Measurements from ENCODE around the gene ADRA2B. TPM values are rescaled to one million over a fixed set of nuclear protein-coding genes. Genes with fewer than 3 reads are reported as not detected.

ADRA2B gene
- total RNA-seq, 1 donor from 2014 or later: 0.21 TPM

- no peak for DNase-seq
- Mint-ChIP-seq H3K4me1 (peaks cover 66% of the 10 kb centered on the region), H3K27me3 (no peaks in the 10 kb centered on the region), H3K9me3 (peaks cover under 1% of the 10 kb centered on the region), H3K27ac (peak overlapping the region; percentile 63), H3K36me3 (ENCODE audit: low read depth) (peaks cover under 1% of the 10 kb centered on the region), H3K4me3 (no peak overlapping the region)
- intact Hi-C loops (cut with micrococcal nuclease): no loop called here
These were observed 38.4 kb upstream of the ADRA2B start for GRCh38 chr2:96154506-96155380.

- Mint-ChIP-seq H3K27ac (no peak overlapping the region), H3K27me3 (no peaks in the 10 kb centered on the region), H3K36me3 (ENCODE audit: low read depth) (no peaks in the 10 kb centered on the region), H3K4me1 (peaks cover 63% of the 10 kb centered on the region), H3K4me3 (no peak overlapping the region), H3K9me3 (no peaks in the 10 kb centered on the region)
- intact Hi-C loops (cut with micrococcal nuclease): no loop called here
- DNase-seq: no peak
These were observed 37.6 kb upstream of the ADRA2B start for GRCh38 chr2:96153991-96154431.

DNA sequence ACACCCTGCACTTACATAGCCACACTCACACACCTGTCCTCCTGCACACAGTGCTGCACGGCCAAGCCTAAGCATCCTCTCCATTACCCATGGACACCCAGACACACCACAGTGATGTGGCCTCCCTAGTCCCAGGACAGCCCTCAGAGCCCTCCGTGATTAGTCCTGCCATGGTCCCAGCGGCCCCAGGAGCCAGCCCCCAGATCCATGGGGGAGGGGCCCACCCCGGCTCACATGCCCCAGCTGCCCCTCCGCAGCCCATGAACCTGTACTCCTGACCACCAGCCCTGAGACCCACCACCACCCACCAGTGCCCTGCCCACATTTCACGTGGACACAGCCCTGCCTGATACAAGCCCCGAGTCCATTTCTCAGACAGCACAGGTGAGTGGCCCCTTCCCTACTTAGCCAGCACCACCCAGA lies 36.9 kb upstream of the ADRA2B start:
- H3K27ac Mint-ChIP-seq: peak overlapping the region; percentile 64
- no peaks in the 10 kb centered on the region for H3K9me3 Mint-ChIP-seq
- H3K27me3 Mint-ChIP-seq: no peaks in the 10 kb centered on the region
- intact Hi-C loops (cut with micrococcal nuclease): no loop called here
- H3K36me3 Mint-ChIP-seq (ENCODE audit: low read depth): no peaks in the 10 kb centered on the region
- no peak for DNase-seq
- peaks cover 66% of the 10 kb centered on the region for H3K4me1 Mint-ChIP-seq
- no peak overlapping the region for H3K4me3 Mint-ChIP-seq

DNA sequence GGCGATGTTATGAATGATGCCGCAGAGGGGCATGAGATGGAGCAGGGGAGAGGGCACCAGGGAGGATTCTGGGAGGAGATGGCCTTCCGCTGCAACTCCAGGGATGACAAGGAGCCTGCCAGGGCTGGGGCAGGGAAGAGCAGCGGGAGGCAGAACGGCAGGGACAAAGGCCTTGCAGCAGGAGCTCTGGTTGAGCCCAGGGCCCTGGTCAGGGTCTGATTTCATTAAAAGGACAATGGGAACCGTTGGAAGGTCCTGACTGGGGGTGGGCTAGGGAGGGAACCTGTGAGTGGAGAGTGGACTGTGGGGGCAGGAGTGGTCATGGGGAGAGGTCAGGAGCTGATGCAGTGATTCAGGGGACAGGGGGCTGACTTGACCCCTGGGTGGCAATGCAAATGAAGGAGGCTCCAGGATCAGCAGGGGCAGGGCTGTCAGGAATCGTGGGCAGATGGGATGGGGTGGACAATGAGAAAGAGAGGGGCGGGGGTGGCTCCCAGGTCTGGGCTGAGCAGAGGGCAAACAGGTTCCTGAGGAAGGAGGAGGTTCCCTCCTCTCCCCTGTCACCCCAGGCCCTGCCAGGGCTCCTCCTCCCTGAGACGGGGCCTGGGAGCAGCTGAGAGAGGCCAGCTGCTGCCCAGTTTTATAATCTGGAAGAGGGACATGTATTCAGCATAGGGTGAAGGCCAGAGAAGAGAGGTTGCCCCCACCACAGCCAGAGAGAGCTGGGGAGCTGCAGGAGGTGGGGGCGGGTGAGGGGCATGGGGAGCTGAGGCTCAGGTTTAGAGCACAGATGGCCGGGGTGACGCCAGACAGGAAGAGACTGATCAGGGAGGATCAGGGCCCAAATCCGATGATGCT lies 36.2 kb upstream of the ADRA2B start:
- Mint-ChIP-seq H3K4me1 (peaks cover 66% of the 10 kb centered on the region), H3K36me3 (ENCODE audit: low read depth) (no peaks in the 10 kb centered on the region), H3K27me3 (no peaks in the 10 kb centered on the region), H3K4me3 (no peak overlapping the region), H3K9me3 (no peaks in the 10 kb centered on the region), H3K27ac (peak overlapping the region; percentile 29)
- intact Hi-C loops (cut with micrococcal nuclease): no loop called here
- peak; percentile 55 for DNase-seq

GRCh38 chr2:96151595-96152303 lies 35.4 kb upstream of the ADRA2B start:
- peak; percentile 55 for DNase-seq
- Mint-ChIP-seq H3K9me3 (no peaks in the 10 kb centered on the region), H3K27ac (peak overlapping the region; percentile 58), H3K36me3 (ENCODE audit: low read depth) (no peaks in the 10 kb centered on the region), H3K4me1 (peaks cover 66% of the 10 kb centered on the region), H3K27me3 (no peaks in the 10 kb centered on the region), H3K4me3 (no peak overlapping the region)
- intact Hi-C loops (cut with micrococcal nuclease): no loop called here

DNA sequence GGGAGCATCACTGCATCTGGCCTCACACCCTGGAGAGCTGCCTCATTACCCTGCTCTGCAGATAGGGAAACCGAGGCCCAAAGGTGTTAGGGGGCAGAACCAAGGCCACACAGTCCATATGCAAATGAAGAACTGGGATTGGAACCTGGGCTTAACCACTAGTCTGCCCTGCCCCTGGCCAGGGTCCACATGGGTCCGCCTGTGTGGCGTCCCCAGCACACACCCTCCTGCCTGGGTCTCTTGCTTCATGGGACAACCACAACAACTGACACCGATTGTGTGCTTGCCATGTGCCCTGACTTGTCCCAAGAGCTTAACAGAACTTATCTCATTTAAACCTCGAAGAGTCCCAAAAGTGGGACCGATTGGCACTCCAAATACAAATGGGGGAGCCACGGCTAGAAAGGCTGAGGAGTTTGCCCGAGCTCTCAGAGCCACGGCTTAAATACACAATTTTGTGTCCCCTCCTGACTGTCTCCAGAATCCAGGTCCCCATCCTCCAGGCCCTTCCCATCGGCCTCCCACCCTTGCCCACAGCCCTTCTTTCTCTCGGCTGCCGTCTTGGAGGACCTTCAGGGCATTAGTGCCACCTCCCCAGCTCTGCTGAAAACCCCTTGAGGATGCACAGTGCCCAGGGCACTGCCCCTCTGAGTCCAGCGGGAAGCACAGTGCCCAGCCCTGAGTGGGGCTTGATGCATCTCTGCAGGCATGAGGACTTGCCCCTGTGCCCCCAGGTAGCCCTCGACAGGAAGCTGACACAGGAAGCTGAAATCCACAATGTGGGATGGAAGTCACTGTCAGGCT lies 34.6 kb upstream of the ADRA2B start:
- peak; percentile 56 for DNase-seq
- no peaks in the 10 kb centered on the region for H3K36me3 Mint-ChIP-seq (ENCODE audit: low read depth)
- peaks cover 63% of the 10 kb centered on the region for H3K4me1 Mint-ChIP-seq
- H3K27me3 Mint-ChIP-seq: no peaks in the 10 kb centered on the region
- H3K27ac Mint-ChIP-seq: peak overlapping the region; percentile 58
- H3K9me3 Mint-ChIP-seq: no peaks in the 10 kb centered on the region
- intact Hi-C loops (cut with micrococcal nuclease): no loop called here
- no peak overlapping the region for H3K4me3 Mint-ChIP-seq

GRCh38 chr2:96150007-96150640 lies 33.8 kb upstream of the ADRA2B start:
- Mint-ChIP-seq H3K27ac (peak overlapping the region; percentile 56), H3K27me3 (no peaks in the 10 kb centered on the region), H3K4me3 (no peak overlapping the region), H3K4me1 (peaks cover 63% of the 10 kb centered on the region), H3K9me3 (no peaks in the 10 kb centered on the region), H3K36me3 (ENCODE audit: low read depth) (no peaks in the 10 kb centered on the region)
- intact Hi-C loops (cut with micrococcal nuclease): no loop called here
- DNase-seq: peak; percentile 60

DNA sequence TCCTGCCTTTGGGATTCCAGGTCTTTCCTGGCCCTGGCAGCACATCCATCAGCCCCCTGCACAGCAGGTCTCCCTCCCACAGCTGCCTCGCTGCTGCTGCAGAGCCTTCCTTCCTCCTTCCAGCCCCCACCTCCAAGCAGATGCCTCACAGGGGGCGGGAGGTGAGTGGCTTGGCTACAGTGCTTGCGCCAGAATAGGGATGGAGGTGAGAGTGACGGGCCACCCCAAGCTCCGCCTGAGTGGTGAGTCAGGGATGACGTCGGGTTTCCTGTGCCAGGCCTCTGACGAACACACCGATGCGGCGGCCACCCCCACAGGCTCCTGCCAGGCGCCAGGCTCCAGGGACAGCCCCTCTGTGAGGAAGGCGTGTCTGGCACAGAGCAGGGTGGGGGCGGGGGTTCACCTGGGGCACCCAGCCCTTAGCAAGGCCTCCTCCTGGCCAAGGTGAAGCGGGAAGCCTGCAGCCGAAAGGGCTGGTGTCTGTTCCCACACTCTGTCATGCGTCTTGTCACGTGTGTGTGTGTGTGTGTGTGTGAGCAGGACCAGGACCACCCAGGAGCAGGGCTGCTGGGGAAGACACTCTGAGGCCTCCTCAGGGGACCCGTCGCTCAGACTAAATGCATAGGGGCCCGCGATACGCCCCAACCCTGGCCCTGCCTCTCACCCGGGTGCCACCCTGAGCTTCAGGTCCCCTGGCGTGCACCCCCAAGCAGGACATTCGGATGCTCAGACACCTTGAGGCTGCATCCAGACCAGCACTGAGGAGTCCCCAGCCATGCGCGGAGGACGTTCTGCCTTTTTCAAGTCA lies 32.2 kb upstream of the ADRA2B start:
- intact Hi-C loops (cut with micrococcal nuclease): loop anchor here (5.0 kb wide), 2 partner anchors 174 to 379 kb away; no protein-coding TSS in a partner anchor
- peaks cover 59% of the 10 kb centered on the region for H3K4me1 Mint-ChIP-seq
- no peaks in the 10 kb centered on the region for H3K27me3 Mint-ChIP-seq

DNA sequence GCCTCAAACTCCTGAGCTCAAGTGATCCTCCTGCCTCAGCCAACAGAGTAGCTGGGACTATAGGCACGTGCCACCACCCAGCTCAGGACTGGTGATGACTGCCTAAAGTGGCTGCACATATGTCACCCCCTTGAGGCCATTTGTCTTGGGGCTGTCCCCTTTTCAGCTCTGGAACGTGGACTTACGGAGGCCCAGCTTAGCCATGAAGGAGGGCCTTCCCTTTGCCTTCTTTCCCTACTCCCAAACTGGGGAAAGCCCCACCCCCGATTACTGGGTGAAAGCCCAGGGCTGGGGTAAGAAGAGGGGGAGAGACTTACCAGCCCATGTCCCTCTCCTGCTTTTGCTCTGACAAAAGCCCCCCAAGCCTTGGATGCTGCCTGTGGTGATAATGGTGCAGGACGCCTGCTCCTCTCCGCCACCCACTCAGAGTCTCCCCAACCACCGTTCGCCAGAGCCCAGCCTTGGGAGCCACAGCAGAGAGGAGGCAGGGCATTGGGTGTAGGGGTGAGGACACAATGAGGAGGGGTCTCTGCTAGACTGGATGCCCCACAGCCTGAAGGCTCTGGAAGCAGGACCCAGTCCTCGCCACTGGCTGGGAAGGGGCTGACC lies 31.3 kb upstream of the ADRA2B start:
- Mint-ChIP-seq H3K27ac (peak overlapping the region; percentile 95), H3K9me3 (no peaks in the 10 kb centered on the region), H3K27me3 (no peaks in the 10 kb centered on the region), H3K36me3 (ENCODE audit: low read depth) (peaks cover 20% of the 10 kb centered on the region), H3K4me3 (peak overlapping the region; percentile 98), H3K4me1 (peaks cover 54% of the 10 kb centered on the region)
- intact Hi-C loops (cut with micrococcal nuclease): loop anchor here (5.0 kb wide), 2 partner anchors 175 to 380 kb away; no protein-coding TSS in a partner anchor
- DNase-seq: peak; percentile 66

More for the DNA sequence above, 32.2 kb upstream of the ADRA2B start:
- H3K9me3 Mint-ChIP-seq: no peaks in the 10 kb centered on the region
- peak; percentile 98 for DNase-seq
- peak overlapping the region; percentile 98 for H3K4me3 Mint-ChIP-seq
- peaks cover 11% of the 10 kb centered on the region for H3K36me3 Mint-ChIP-seq (ENCODE audit: low read depth)
- H3K27ac Mint-ChIP-seq: peak overlapping the region; percentile 95

- H3K27me3 Mint-ChIP-seq: no peaks in the 10 kb centered on the region
- H3K9me3 Mint-ChIP-seq: no peaks in the 10 kb centered on the region
- H3K4me1 Mint-ChIP-seq: peaks cover 56% of the 10 kb centered on the region
- peak; percentile 79 for DNase-seq
- H3K36me3 Mint-ChIP-seq (ENCODE audit: low read depth): peaks cover 27% of the 10 kb centered on the region
- peak overlapping the region; percentile 98 for H3K4me3 Mint-ChIP-seq
- peak overlapping the region; percentile 95 for H3K27ac Mint-ChIP-seq
- intact Hi-C loops (cut with micrococcal nuclease): loop anchor here (1.0 to 5.0 kb wide), 4 partner anchors 10 to 380 kb away; no protein-coding TSS in a partner anchor
These were observed 30.7 kb upstream of the ADRA2B start for GRCh38 chr2:96146881-96147592.

Data from activated CD4-positive, alpha-beta T cell treated with anti-CD3 and anti-CD28 coated beads, Interleukin-2, amount 10 ng/mL, durations not matched to agents 24 days and 14 days (primary cell).